Stomach (tissue), 9 donors: ENCODE results near the gene OXNAD1. TPM values are rescaled to one million over a fixed set of nuclear protein-coding genes. Genes with fewer than 3 reads are reported as not detected.

Experiments used
- DNase-seq, 2 donors: peaks; one replicate each; pipeline versions ENCODE4 v3.0.0 to v3.0.0-alpha.2; 2013 to 2019
- H3K27ac ChIP-seq, 5 donors: fragments of 200-600 bp in 4 of 5; sonication (generic) in 4 of 5; one replicate each; pipeline ENCODE4 v1.5.1; 2013 to 2019; ENCODE audit warnings: mild to moderate bottlenecking in 1 of 5, moderate library complexity in 1 of 5
- H3K27me3 ChIP-seq, 3 donors: fragments of 200-600 bp; sonication (generic); one replicate each; pipeline ENCODE4 v1.5.1; 2017 to 2019; ENCODE audit warnings: mixed run types in 1 of 3
- H3K36me3 ChIP-seq, 4 donors: fragments of 200-600 bp; sonication (generic); 1 replicate in 3 of 4; 2 replicates in 1 of 4; pipeline ENCODE4 v1.5.1; 2016 to 2019
- H3K4me1 ChIP-seq, 4 donors: fragments of 200-600 bp; sonication (generic); one replicate each; pipeline ENCODE4 v1.5.1; 2016 to 2019
- H3K4me3 ChIP-seq, 4 donors: fragments of 200-600 bp; sonication (generic) in 3 of 4; one replicate each; pipeline ENCODE4 v1.5.1; 2016 to 2019; ENCODE audit warnings: mild to moderate bottlenecking in 1 of 4
- H3K9me3 ChIP-seq, 4 donors: fragments of 200-600 bp; sonication (generic); one replicate each; pipeline ENCODE4 v1.5.1; 2016 to 2019
- EP300 ChIP-seq: sonication (generic); formaldehyde crosslinking; IDR thresholded peaks from one replicate; pipeline ENCODE4 v1.6.1; 2017; ENCODE audit warnings: antibody characterized with exemption
- POLR2A ChIP-seq, 4 donors: fragments of 450-650 bp; IDR thresholded peaks; one replicate each; pipeline ENCODE4 v1.6.1; 2016; ENCODE audit warnings: antibody characterized with exemption in 4 of 4, control low read depth in 2 of 4, mild to moderate bottlenecking in 1 of 4, moderate library complexity in 1 of 4
- POLR2AphosphoS5 ChIP-seq, 3 donors: sonication (generic); formaldehyde crosslinking; IDR thresholded peaks; one replicate each; pipeline ENCODE4 v1.6.1; 2016; ENCODE audit warnings: antibody characterized with exemption in 3 of 3
- WGBS, 5 donors: extraction: QIAGEN DNeasy Blood & Tissue Kit in 3 of 5; methylation state at CpG; one replicate each; pipeline versions ENCODE4 v1.1.5 to v1.1.7; 2013 to 2018; 5-methylcytosine and 5-hydroxymethylcytosine counted together
- intact Hi-C: fragments of 100-400 bp; cut with DNase I; formaldehyde crosslinking; loops from one replicate; pipeline ENCODE4 v1.15.1; 2023; ENCODE audit warnings: low total_unique reads
- polyA plus RNA-seq, 3 donors: library from polyadenylated mRNA; stranded (reverse); fragments of 200-250 nt; gene quantifications; one replicate each; pipeline ENCODE4 v1.2.3, GENCODE V29; 2013
- total RNA-seq, 5 donors: library from RNA; depleted of rRNA; stranded (reverse); fragments of >200 nt; gene quantifications; one replicate each; pipeline versions ENCODE4 v1.1.0 to v1.2.3, GENCODE V29; 2014 to 2016
- TF ChIP-seq, protein P1 (sequence below), 7 experiments: fragments of 450-650 bp in 4 of 7; fragments of 200-600 bp in 3 of 7; sonication (generic) in 3 of 7; IDR thresholded peaks; one replicate each; pipeline ENCODE4 v1.5.1; 2016 to 2019; ENCODE audit warnings: antibody characterized with exemption in 7 of 7, control low read depth in 2 of 7, mild to moderate bottlenecking in 1 of 7
- donor health status: healthy with polysubstance abuse.
- donor health status: Bipolar disorder and iron deficiency.
- donor health status: healthy.

OXNAD1 gene
- total and polyA plus RNA-seq, 8 donors = 5.5 to 51.3 (median 7.6) TPM

- 69 to 76% (median 75%) methylated on average over 9 of the region's 9 CpGs for WGBS, 5 donors
- Histone ChIP-seq H3K9me3 (no peaks in the 10 kb centered on the region), H3K4me1 (peaks cover 0 to 30% (median 11%) of the 10 kb centered on the region in 4 donors), H3K36me3 (peaks cover 0 to under 1% (median 0%) of the 10 kb centered on the region in 4 donors), H3K4me3 (no peak overlapping the region), H3K27ac (no peak overlapping the region), H3K27me3 (no peaks in the 10 kb centered on the region)
- intact Hi-C loops = no loop called here
- TF ChIP-seq, protein P1, sequence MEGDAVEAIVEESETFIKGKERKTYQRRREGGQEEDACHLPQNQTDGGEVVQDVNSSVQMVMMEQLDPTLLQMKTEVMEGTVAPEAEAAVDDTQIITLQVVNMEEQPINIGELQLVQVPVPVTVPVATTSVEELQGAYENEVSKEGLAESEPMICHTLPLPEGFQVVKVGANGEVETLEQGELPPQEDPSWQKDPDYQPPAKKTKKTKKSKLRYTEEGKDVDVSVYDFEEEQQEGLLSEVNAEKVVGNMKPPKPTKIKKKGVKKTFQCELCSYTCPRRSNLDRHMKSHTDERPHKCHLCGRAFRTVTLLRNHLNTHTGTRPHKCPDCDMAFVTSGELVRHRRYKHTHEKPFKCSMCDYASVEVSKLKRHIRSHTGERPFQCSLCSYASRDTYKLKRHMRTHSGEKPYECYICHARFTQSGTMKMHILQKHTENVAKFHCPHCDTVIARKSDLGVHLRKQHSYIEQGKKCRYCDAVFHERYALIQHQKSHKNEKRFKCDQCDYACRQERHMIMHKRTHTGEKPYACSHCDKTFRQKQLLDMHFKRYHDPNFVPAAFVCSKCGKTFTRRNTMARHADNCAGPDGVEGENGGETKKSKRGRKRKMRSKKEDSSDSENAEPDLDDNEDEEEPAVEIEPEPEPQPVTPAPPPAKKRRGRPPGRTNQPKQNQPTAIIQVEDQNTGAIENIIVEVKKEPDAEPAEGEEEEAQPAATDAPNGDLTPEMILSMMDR (IDR thresholded peaks at IDR 0.05) = no peak
- TF ChIP-seq POLR2AphosphoS5 (IDR thresholded peaks at IDR 0.05) = no peak
- no peak for TF ChIP-seq POLR2A (IDR thresholded peaks at IDR 0.05)
- TF ChIP-seq EP300 = no peak
- DNase-seq = no peak
These were observed 13.5 kb upstream of the OXNAD1 start for GRCh38 chr3:16251316-16252085.

- peaks cover 0 to 24% (median 8%) of the 10 kb centered on the region in 4 donors for H3K4me1 ChIP-seq
- H3K9me3 ChIP-seq = no peaks in the 10 kb centered on the region
- 23 to 45% (median 37%) methylated on average over 7 of the region's 7 CpGs for WGBS, 5 donors
- no peaks in the 10 kb centered on the region for H3K27me3 ChIP-seq
- H3K27ac ChIP-seq = no peak overlapping the region
- TF ChIP-seq POLR2A (IDR thresholded peaks at IDR 0.05) (no peak), POLR2AphosphoS5 (IDR thresholded peaks at IDR 0.05) (no peak), EP300 (no peak)
- TF ChIP-seq, protein P1 (IDR thresholded peaks at IDR 0.05) = no peak
- intact Hi-C loops = no loop called here
- peak in 1 of 2 donors; percentile 63 for DNase-seq
- no peak overlapping the region for H3K4me3 ChIP-seq
- H3K36me3 ChIP-seq = peaks cover 0 to 4% (median 0%) of the 10 kb centered on the region in 4 donors
These were observed 12.6 kb upstream of the OXNAD1 start for GRCh38 chr3:16252243-16252978.

GRCh38 chr3:16252988-16253387 is 12.0 kb upstream of the OXNAD1 start:
- Histone ChIP-seq H3K4me3 (no peak overlapping the region), H3K27me3 (no peaks in the 10 kb centered on the region), H3K36me3 (peaks cover 0 to 4% (median under 1%) of the 10 kb centered on the region in 4 donors), H3K27ac (no peak overlapping the region), H3K4me1 (peaks cover 0 to 20% (median 4%) of the 10 kb centered on the region in 4 donors), H3K9me3 (no peaks in the 10 kb centered on the region)
- intact Hi-C loops = no loop called here
- WGBS, 5 donors = 67 to 80% (median 74%) methylated on average over 2 of the region's 2 CpGs
- no peak for DNase-seq
- TF ChIP-seq EP300 = no peak
- TF ChIP-seq, protein P1 (IDR thresholded peaks at IDR 0.05) = no peak
- TF ChIP-seq POLR2A (IDR thresholded peaks at IDR 0.05) = no peak
- no peak for TF ChIP-seq POLR2AphosphoS5 (IDR thresholded peaks at IDR 0.05)

DNA sequence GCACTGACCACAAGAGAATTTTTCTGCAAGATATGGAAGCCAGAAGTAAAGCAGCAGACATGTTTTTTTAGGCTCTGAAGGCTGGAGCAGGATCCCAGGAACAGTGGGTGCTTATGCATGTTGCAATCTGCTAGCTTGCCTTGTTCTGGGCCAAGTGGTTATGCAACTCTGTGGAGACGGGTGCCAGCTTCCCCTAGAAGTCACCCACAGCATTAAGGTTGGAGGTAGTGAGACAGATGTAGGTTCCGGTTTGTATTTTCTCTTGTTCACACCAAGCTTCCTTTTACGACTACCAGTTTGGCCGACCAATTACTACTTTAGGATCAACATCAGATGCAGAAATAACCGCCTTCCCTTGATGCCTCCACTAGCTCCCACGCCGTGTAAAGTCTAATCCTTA is 11.4 kb upstream of the OXNAD1 start:
- TF ChIP-seq EP300 (no peak), POLR2A (IDR thresholded peaks at IDR 0.05) (no peak), POLR2AphosphoS5 (IDR thresholded peaks at IDR 0.05) (no peak)
- TF ChIP-seq, protein P1 (IDR thresholded peaks at IDR 0.05) = no peak
- no peak overlapping the region for H3K27ac ChIP-seq
- H3K27me3 ChIP-seq = no peaks in the 10 kb centered on the region
- peaks cover 0 to 20% (median 4%) of the 10 kb centered on the region in 4 donors for H3K4me1 ChIP-seq
- no peak for DNase-seq
- peaks cover 0 to 10% (median 7%) of the 10 kb centered on the region in 4 donors for H3K36me3 ChIP-seq
- 86 to 90% (median 88%) methylated on average over 7 of the region's 7 CpGs for WGBS, 5 donors
- intact Hi-C loops = no loop called here
- H3K9me3 ChIP-seq = no peaks in the 10 kb centered on the region
- no peak overlapping the region for H3K4me3 ChIP-seq
